ENCODE measurements around the gene NUP155. TPM values are rescaled to one million over a fixed set of nuclear protein-coding genes. Genes with fewer than 3 reads are reported as not detected.
"Not testable (repeated sequence)": the region's sequence is repeated elsewhere in the genome, so short reads cannot be mapped to it uniquely, and the experiment has no call there.

Gene NUP155
- total and polyA plus RNA-seq, 9 donors = 4.7 to 32.5 (median 20.6) TPM

GRCh38 chr5:37304888-37305287 is 66.0 kb downstream of the NUP155 start:
- Histone ChIP-seq H3K27me3 (no peaks in the 10 kb centered on the region), H3K27ac (no peak overlapping the region), H3K4me1 (ENCODE audit: insufficient read depth) (no peaks in the 10 kb centered on the region), H3K36me3 (no peaks in the 10 kb centered on the region), H3K4me3 (no peak overlapping the region), H3K9me3 (no peaks in the 10 kb centered on the region)
- WGBS, 3 donors = 96 to 98% (median 97%) methylated on average over 2 of the region's 2 CpGs
- intact Hi-C loops (cut with DNase I) = no loop called here
- DNase-seq = no peak
- TF ChIP-seq POLR2A (IDR thresholded peaks at IDR 0.05) = no peak
- no peak for TF ChIP-seq CTCF (IDR thresholded peaks at IDR 0.05)
- no peak for TF ChIP-seq EP300 (IDR thresholded peaks at IDR 0.05)

GRCh38 chr5:37296313-37296712 is 74.6 kb downstream of the NUP155 start:
- H3K27ac ChIP-seq; H3K4me1 ChIP-seq (ENCODE audit: insufficient read depth); H3K9me3 ChIP-seq; H3K36me3 ChIP-seq; H3K4me3 ChIP-seq; DNase-seq; H3K27me3 ChIP-seq; intact Hi-C loops (cut with DNase I): not testable (repeated sequence)
- WGBS, 3 donors = 93 to 100% (median 94%) methylated on average over 7 of the region's 7 CpGs

- H3K27me3 ChIP-seq = no peaks in the 10 kb centered on the region
- 86 to 98% (median 96%) methylated on average over 5 of the region's 5 CpGs for WGBS, 3 donors
- no peak for TF ChIP-seq EP300 (IDR thresholded peaks at IDR 0.05)
- TF ChIP-seq POLR2A (IDR thresholded peaks at IDR 0.05) = no peak
- TF ChIP-seq CTCF (IDR thresholded peaks at IDR 0.05) = no peak
- no peak overlapping the region for H3K4me3 ChIP-seq
- DNase-seq = no peak
- H3K4me1 ChIP-seq (ENCODE audit: insufficient read depth) = no peaks in the 10 kb centered on the region
- H3K27ac ChIP-seq = no peak overlapping the region
- peaks cover 0 to 5% of the 10 kb centered on the region in 2 donors for H3K9me3 ChIP-seq
- no peaks in the 10 kb centered on the region for H3K36me3 ChIP-seq
- intact Hi-C loops (cut with DNase I) = no loop called here
Measured at GRCh38 chr5:37283214-37283820, 87.6 kb downstream of the NUP155 start.

- Histone ChIP-seq H3K4me1 (ENCODE audit: insufficient read depth) (no peaks in the 10 kb centered on the region), H3K4me3 (no peak overlapping the region), H3K27ac (no peak overlapping the region), H3K36me3 (no peaks in the 10 kb centered on the region), H3K27me3 (no peaks in the 10 kb centered on the region), H3K9me3 (peaks cover 0 to 4% of the 10 kb centered on the region in 2 donors)
- intact Hi-C loops (cut with DNase I) = no loop called here
- TF ChIP-seq POLR2A (IDR thresholded peaks at IDR 0.05) (no peak), EP300 (IDR thresholded peaks at IDR 0.05) (no peak), CTCF (IDR thresholded peaks at IDR 0.05) (no peak)
- DNase-seq = no peak
- 56 to 76% (median 68%) methylated on average over 2 of the region's 2 CpGs for WGBS, 3 donors
Measured at GRCh38 chr5:37275511-37275910, 95.4 kb downstream of the NUP155 start.

GRCh38 chr5:37272511-37272910 is 98.4 kb downstream of the NUP155 start:
- Histone ChIP-seq H3K9me3 (no peaks in the 10 kb centered on the region), H3K4me1 (ENCODE audit: insufficient read depth) (no peaks in the 10 kb centered on the region), H3K27me3 (no peaks in the 10 kb centered on the region), H3K27ac (no peak overlapping the region), H3K4me3 (no peak overlapping the region), H3K36me3 (no peaks in the 10 kb centered on the region)
- DNase-seq = no peak
- WGBS, 3 donors = 39 to 46% (median 43%) methylated on average over 1 of the region's 1 CpG
- TF ChIP-seq CTCF (IDR thresholded peaks at IDR 0.05) (no peak), POLR2A (IDR thresholded peaks at IDR 0.05) (no peak), EP300 (IDR thresholded peaks at IDR 0.05) (no peak)
- intact Hi-C loops (cut with DNase I) = no loop called here

GRCh38 chr5:37268100-37268499 is 102.8 kb downstream of the NUP155 start:
- H3K27ac ChIP-seq; H3K27me3 ChIP-seq; H3K4me3 ChIP-seq; intact Hi-C loops (cut with DNase I); H3K9me3 ChIP-seq; DNase-seq; H3K36me3 ChIP-seq; H3K4me1 ChIP-seq (ENCODE audit: insufficient read depth): not testable (repeated sequence)
